ENCODE data around the gene ANKRD42.

The ANKRD42 gene

GRCh38 chr11:83221694-83222093 is 28.2 kb downstream of the ANKRD42 start:
- no peak overlapping the region for H3K23ac ChIP-seq (ENCODE audit: low read length in 2 of 2)

GRCh38 chr11:83222499-83222898 is 29.0 kb downstream of the ANKRD42 start:
- Histone ChIP-seq H3K27ac (ENCODE audit: low read length, poor library complexity, severe bottlenecking) (no peak overlapping the region), H3K36me3 (ENCODE audit: control insufficient read depth in 1 of 2, insufficient read depth in 2 of 2, low read depth in 1 of 2, low read length in 2 of 2) (no peaks in the 10 kb centered on the region), H2BK120ac (ENCODE audit: low read depth, low read length) (no peak overlapping the region), H2BK15ac (ENCODE audit: low read depth, poor library complexity, severe bottlenecking) (no peak overlapping the region), H3K23ac (ENCODE audit: low read length in 2 of 2) (no peak overlapping the region), H4K91ac (ENCODE audit: low read length) (no peak overlapping the region), H3K4me3 (ENCODE audit: insufficient read depth in 1 of 2, low read depth in 1 of 2, low read length in 2 of 2) (no peak overlapping the region), H2AK5ac (ENCODE audit: low read length, severe bottlenecking) (no peak overlapping the region), H2BK5ac (ENCODE audit: low read depth, low read length, poor library complexity, severe bottlenecking) (no peak overlapping the region), H3K4me2 (ENCODE audit: low read length, poor library complexity, severe bottlenecking) (no peak overlapping the region), H3K14ac (ENCODE audit: low read length in 2 of 2) (no peak overlapping the region), H3K18ac (ENCODE audit: low read depth in 1 of 2, low read length in 2 of 2) (no peak overlapping the region), H3K9ac (ENCODE audit: low read length) (no peak overlapping the region), H3K4me1 (ENCODE audit: control insufficient read depth, insufficient read depth, low read depth, low read length) (no peaks in the 10 kb centered on the region), H2BK12ac (ENCODE audit: low read length in 2 of 2) (no peak overlapping the region), H2AFZ (ENCODE audit: low read depth, low read length) (no peak overlapping the region), H3K79me1 (replicated peaks; ENCODE audit: low read length, poor library complexity, severe bottlenecking) (no peaks in the 10 kb centered on the region), H4K8ac (ENCODE audit: low read length) (no peak overlapping the region), H3K4ac (ENCODE audit: low read depth in 1 of 2, low read length in 2 of 2) (no peak overlapping the region), H3K27me3 (ENCODE audit: control insufficient read depth in 1 of 2, insufficient read depth in 1 of 2, low read length in 2 of 2) (no peaks in the 10 kb centered on the region), H3K9me3 (ENCODE audit: control insufficient read depth, low read length) (no peaks in the 10 kb centered on the region)
- WGBS, result 81% methylated on average over 1 of the region's 1 CpG
- DNase-seq, result no peak

More at GRCh38 chr11:83221694-83222093, 28.2 kb downstream of the ANKRD42 start:
- no peak overlapping the region for H2BK5ac ChIP-seq (ENCODE audit: low read depth, low read length, poor library complexity, severe bottlenecking)
- H2BK120ac ChIP-seq (ENCODE audit: low read depth, low read length), result no peak overlapping the region
- no peak overlapping the region for H2BK12ac ChIP-seq (ENCODE audit: low read length in 2 of 2)
- no peak overlapping the region for H3K18ac ChIP-seq (ENCODE audit: low read depth in 1 of 2, low read length in 2 of 2)
- no peak overlapping the region for H4K91ac ChIP-seq (ENCODE audit: low read length)
- no peak overlapping the region for H2AFZ ChIP-seq (ENCODE audit: low read depth, low read length)
- no peaks in the 10 kb centered on the region for H3K79me1 ChIP-seq (replicated peaks; ENCODE audit: low read length, poor library complexity, severe bottlenecking)
- no peaks in the 10 kb centered on the region for H3K9me3 ChIP-seq (ENCODE audit: control insufficient read depth, low read length)
- H3K4me3 ChIP-seq (ENCODE audit: insufficient read depth in 1 of 2, low read depth in 1 of 2, low read length in 2 of 2), result no peak overlapping the region
- no peak overlapping the region for H2BK15ac ChIP-seq (ENCODE audit: low read depth, poor library complexity, severe bottlenecking)
- no peak overlapping the region for H3K14ac ChIP-seq (ENCODE audit: low read length in 2 of 2)
- no peak overlapping the region for H3K27ac ChIP-seq (ENCODE audit: low read length, poor library complexity, severe bottlenecking)
- H3K9ac ChIP-seq (ENCODE audit: low read length), result no peak overlapping the region
- H3K4ac ChIP-seq (ENCODE audit: low read depth in 1 of 2, low read length in 2 of 2), result no peak overlapping the region
- no peaks in the 10 kb centered on the region for H3K4me1 ChIP-seq (ENCODE audit: control insufficient read depth, insufficient read depth, low read depth, low read length)
- no peak overlapping the region for H2AK5ac ChIP-seq (ENCODE audit: low read length, severe bottlenecking)
- H3K4me2 ChIP-seq (ENCODE audit: low read length, poor library complexity, severe bottlenecking), result no peak overlapping the region
- H3K36me3 ChIP-seq (ENCODE audit: control insufficient read depth in 1 of 2, insufficient read depth in 2 of 2, low read depth in 1 of 2, low read length in 2 of 2), result no peaks in the 10 kb centered on the region
- no peak for DNase-seq
- no peaks in the 10 kb centered on the region for H3K27me3 ChIP-seq (ENCODE audit: control insufficient read depth in 1 of 2, insufficient read depth in 1 of 2, low read length in 2 of 2)
- no peak overlapping the region for H4K8ac ChIP-seq (ENCODE audit: low read length)

GRCh38 chr11:83223457-83223856 is 29.9 kb downstream of the ANKRD42 start:
- H3K4me2 ChIP-seq (ENCODE audit: low read length, poor library complexity, severe bottlenecking), result no peak overlapping the region
- 95% methylated on average over 2 of the region's 2 CpGs for WGBS

GRCh38 chr11:83235825-83236224 is 42.3 kb downstream of the ANKRD42 start:
- no peak overlapping the region for H2BK15ac ChIP-seq (ENCODE audit: low read depth, poor library complexity, severe bottlenecking)
- no peak overlapping the region for H2AFZ ChIP-seq (ENCODE audit: low read depth, low read length)
- H3K4ac ChIP-seq (ENCODE audit: low read depth in 1 of 2, low read length in 2 of 2), result no peak overlapping the region
- peak; percentile 45 for DNase-seq
- H4K8ac ChIP-seq (ENCODE audit: low read length), result no peak overlapping the region
- no peaks in the 10 kb centered on the region for H3K4me1 ChIP-seq (ENCODE audit: control insufficient read depth, insufficient read depth, low read depth, low read length)
- H3K23ac ChIP-seq (ENCODE audit: low read length in 2 of 2), result no peak overlapping the region
- no peaks in the 10 kb centered on the region for H3K79me1 ChIP-seq (replicated peaks; ENCODE audit: low read length, poor library complexity, severe bottlenecking)
- 100% methylated on average over 1 of the region's 1 CpG for WGBS
- H2BK120ac ChIP-seq (ENCODE audit: low read depth, low read length), result no peak overlapping the region
- no peaks in the 10 kb centered on the region for H3K9me3 ChIP-seq (ENCODE audit: control insufficient read depth, low read length)
- H3K18ac ChIP-seq (ENCODE audit: low read depth in 1 of 2, low read length in 2 of 2), result no peak overlapping the region
- H4K91ac ChIP-seq (ENCODE audit: low read length), result no peak overlapping the region
- no peak overlapping the region for H3K4me3 ChIP-seq (ENCODE audit: insufficient read depth in 1 of 2, low read depth in 1 of 2, low read length in 2 of 2)
- no peak overlapping the region for H3K4me2 ChIP-seq (ENCODE audit: low read length, poor library complexity, severe bottlenecking)
- H3K27ac ChIP-seq (ENCODE audit: low read length, poor library complexity, severe bottlenecking), result no peak overlapping the region
- H3K36me3 ChIP-seq (ENCODE audit: control insufficient read depth in 1 of 2, insufficient read depth in 2 of 2, low read depth in 1 of 2, low read length in 2 of 2), result peaks cover 0 to 6% of the 10 kb centered on the region in 2 experiments
- no peak overlapping the region for H3K14ac ChIP-seq (ENCODE audit: low read length in 2 of 2)
- H3K27me3 ChIP-seq (ENCODE audit: control insufficient read depth in 1 of 2, insufficient read depth in 1 of 2, low read length in 2 of 2), result no peaks in the 10 kb centered on the region
- no peak overlapping the region for H2AK5ac ChIP-seq (ENCODE audit: low read length, severe bottlenecking)
- H2BK5ac ChIP-seq (ENCODE audit: low read depth, low read length, poor library complexity, severe bottlenecking), result no peak overlapping the region
- H3K9ac ChIP-seq (ENCODE audit: low read length), result no peak overlapping the region
- no peak overlapping the region for H2BK12ac ChIP-seq (ENCODE audit: low read length in 2 of 2)

More at GRCh38 chr11:83223457-83223856, 29.9 kb downstream of the ANKRD42 start:
- Histone ChIP-seq H3K4ac (ENCODE audit: low read depth in 1 of 2, low read length in 2 of 2) (no peak overlapping the region), H3K9ac (ENCODE audit: low read length) (no peak overlapping the region), H3K79me1 (replicated peaks; ENCODE audit: low read length, poor library complexity, severe bottlenecking) (no peaks in the 10 kb centered on the region), H4K8ac (ENCODE audit: low read length) (no peak overlapping the region), H3K9me3 (ENCODE audit: control insufficient read depth, low read length) (no peaks in the 10 kb centered on the region), H3K4me1 (ENCODE audit: control insufficient read depth, insufficient read depth, low read depth, low read length) (no peaks in the 10 kb centered on the region), H3K18ac (ENCODE audit: low read depth in 1 of 2, low read length in 2 of 2) (no peak overlapping the region), H3K27ac (ENCODE audit: low read length, poor library complexity, severe bottlenecking) (no peak overlapping the region), H3K14ac (ENCODE audit: low read length in 2 of 2) (no peak overlapping the region), H3K23ac (ENCODE audit: low read length in 2 of 2) (no peak overlapping the region), H3K27me3 (ENCODE audit: control insufficient read depth in 1 of 2, insufficient read depth in 1 of 2, low read length in 2 of 2) (no peaks in the 10 kb centered on the region), H2AFZ (ENCODE audit: low read depth, low read length) (no peak overlapping the region), H2BK12ac (ENCODE audit: low read length in 2 of 2) (no peak overlapping the region), H2BK120ac (ENCODE audit: low read depth, low read length) (no peak overlapping the region), H2BK5ac (ENCODE audit: low read depth, low read length, poor library complexity, severe bottlenecking) (no peak overlapping the region), H4K91ac (ENCODE audit: low read length) (no peak overlapping the region), H3K4me3 (ENCODE audit: insufficient read depth in 1 of 2, low read depth in 1 of 2, low read length in 2 of 2) (no peak overlapping the region), H3K36me3 (ENCODE audit: control insufficient read depth in 1 of 2, insufficient read depth in 2 of 2, low read depth in 1 of 2, low read length in 2 of 2) (peaks cover 0 to 2% of the 10 kb centered on the region in 2 experiments), H2BK15ac (ENCODE audit: low read depth, poor library complexity, severe bottlenecking) (no peak overlapping the region), H2AK5ac (ENCODE audit: low read length, severe bottlenecking) (no peak overlapping the region)
- DNase-seq, result no peak
